ENCODE measurements around the gene COPB2.

Gene COPB2

GRCh38 chr3:139389552-139390368, at the start of gene COPB2:
Gene COPB2, minus strand, starts transcription at chr3:139389647. Its CDS starts 97 bp downstream, at chr3:139389550.
- peak within 1 kb of the TSS; percentile 99 for H3K4me3 ChIP-seq (ENCODE audit: control insufficient read depth, low read depth, low read length)
- peak; percentile 99 for DNase-seq (ENCODE audit: low read depth)
- no peak for TF ChIP-seq CTCF (conservative IDR thresholded peaks at IDR 0.05; ENCODE audit: control insufficient read depth, insufficient read depth, low read depth, low read length)

GRCh38 chr3:139434764-139435307, 45.4 kb upstream of the COPB2 start:
- no peak for TF ChIP-seq CTCF (conservative IDR thresholded peaks at IDR 0.05; ENCODE audit: control insufficient read depth, insufficient read depth, low read depth, low read length)
- DNase-seq (ENCODE audit: low read depth), result peak; percentile 64
- H3K4me3 ChIP-seq (ENCODE audit: control insufficient read depth, low read depth, low read length), result no peak overlapping the region

- no peak for DNase-seq (ENCODE audit: low read depth)
- H3K4me3 ChIP-seq (ENCODE audit: control insufficient read depth, low read depth, low read length), result no peak overlapping the region
- no peak for TF ChIP-seq CTCF (conservative IDR thresholded peaks at IDR 0.05; ENCODE audit: control insufficient read depth, insufficient read depth, low read depth, low read length)
Observed at GRCh38 chr3:139434228-139434627, 44.8 kb upstream of the COPB2 start.

- no peak for TF ChIP-seq CTCF (conservative IDR thresholded peaks at IDR 0.05; ENCODE audit: control insufficient read depth, insufficient read depth, low read depth, low read length)
Observed at GRCh38 chr3:139433089-139433488, 43.6 kb upstream of the COPB2 start.

GRCh38 chr3:139430493-139430892, 41.0 kb upstream of the COPB2 start:
- TF ChIP-seq CTCF (conservative IDR thresholded peaks at IDR 0.05; ENCODE audit: control insufficient read depth, insufficient read depth, low read depth, low read length), result no peak
- no peak for DNase-seq (ENCODE audit: low read depth)
- no peak overlapping the region for H3K4me3 ChIP-seq (ENCODE audit: control insufficient read depth, low read depth, low read length)

More at GRCh38 chr3:139433089-139433488, 43.6 kb upstream of the COPB2 start:
- no peak for DNase-seq (ENCODE audit: low read depth)
- H3K4me3 ChIP-seq (ENCODE audit: control insufficient read depth, low read depth, low read length), result no peak overlapping the region

GRCh38 chr3:139427283-139428060, 38.0 kb upstream of the COPB2 start:
- TF ChIP-seq CTCF (conservative IDR thresholded peaks at IDR 0.05; ENCODE audit: control insufficient read depth, insufficient read depth, low read depth, low read length), result peak; percentile 82
- DNase-seq (ENCODE audit: low read depth), result peak; percentile 77
- H3K4me3 ChIP-seq (ENCODE audit: control insufficient read depth, low read depth, low read length), result no peak overlapping the region
